Neural progenitor cell (in vitro differentiated cells): Measurements from ENCODE around the gene OTUD7B.

ENCODE experiments used
- CTCF ChIP-seq: fragments of 200-600 bp; sonication (generic); IDR thresholded peaks from 2 replicates; pipeline ENCODE4 v1.5.1; 2017; ENCODE audit warnings: antibody characterized with exemption, mild to moderate bottlenecking
- EZH2 ChIP-seq: fragments of 200-600 bp; sonication (generic); IDR thresholded peaks from 2 replicates; pipeline ENCODE4 v1.6.1; 2017; ENCODE audit warnings: antibody characterized with exemption, mild to moderate bottlenecking, moderate library complexity
- EZH2phosphoT487 ChIP-seq: fragments of 200-600 bp; sonication (generic); IDR thresholded peaks from 2 replicates; pipeline ENCODE4 v1.6.1; 2017; ENCODE audit warnings: antibody characterized with exemption

DNA sequence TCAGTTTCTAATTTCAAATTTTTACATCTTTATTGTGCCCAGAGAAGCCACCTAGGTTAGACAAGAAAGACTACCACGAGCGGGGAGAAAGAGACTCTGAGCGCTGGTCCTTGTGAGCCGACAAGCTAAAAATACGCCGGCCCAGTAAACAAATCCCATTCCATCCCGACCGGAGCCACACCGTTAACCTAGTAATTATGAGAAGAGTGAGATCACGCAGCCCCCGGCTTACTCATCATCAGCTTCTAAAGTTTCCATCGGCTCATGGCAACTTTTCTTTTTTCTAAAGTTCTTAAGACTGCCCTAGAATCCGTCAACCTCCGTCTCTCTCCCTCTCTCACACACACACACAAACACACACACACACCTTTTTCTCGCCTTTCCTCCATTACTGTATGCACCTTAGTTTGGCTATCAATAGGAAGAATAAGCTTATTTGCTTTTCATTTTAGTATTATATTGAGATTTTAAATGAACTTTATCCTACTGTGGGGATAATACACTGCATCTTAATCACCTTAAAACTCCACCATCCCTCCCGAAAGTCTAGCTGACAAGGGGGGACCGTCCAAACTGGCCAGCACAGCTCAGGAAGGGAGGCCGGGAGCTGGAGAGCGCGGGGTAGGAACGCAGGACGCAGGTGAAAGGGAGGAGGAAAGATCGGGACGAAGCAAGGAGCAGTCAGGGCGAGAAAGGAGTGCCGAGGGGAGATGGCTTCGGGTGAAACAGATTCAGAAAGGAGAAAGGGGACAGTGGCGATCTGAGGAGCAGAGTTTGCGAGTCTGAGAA is 728 bp downstream of the OTUD7B start:
- no peak for TF ChIP-seq EZH2phosphoT487
- TF ChIP-seq CTCF, result no peak
- no peak for TF ChIP-seq EZH2
